D721Med (cell line): ENCODE measurements around the gene ARRDC4.

Experiments used
- DNase-seq: peaks from one replicate; pipeline ENCODE4 v3.0.0; 2011; ENCODE audit warnings: low spot score; ENCODE audit not compliant: insufficient read length
- FAIRE-seq: peaks from 2 replicates; lab custom pipeline; 2011; peaks lifted over from hg19 to GRCh38; lab: Jason Lieb, UNC
- CTCF ChIP-seq: IDR thresholded peaks from 2 replicates; pipeline ENCODE4 v1.5.1; 2012; ENCODE audit warnings: mild to moderate bottlenecking, control low read depth; ENCODE audit not compliant: insufficient read depth; ENCODE audit errors: missing control alignments

Gene ARRDC4

GRCh38 chr15:97966924-97967620 is 6.6 kb downstream of the ARRDC4 start:
- no peak for FAIRE-seq
- TF ChIP-seq CTCF, result no peak

GRCh38 chr15:97967881-97968280 is 7.4 kb downstream of the ARRDC4 start:
- DNase-seq (no peak), FAIRE-seq (no peak)
- TF ChIP-seq CTCF, result no peak

More at GRCh38 chr15:97966924-97967620, 6.6 kb downstream of the ARRDC4 start:
- no peak for DNase-seq

GRCh38 chr15:97968380-97968779 is 7.9 kb downstream of the ARRDC4 start:
- no peak for TF ChIP-seq CTCF
- FAIRE-seq (no peak), DNase-seq (no peak)

- DNase-seq, result no peak
- TF ChIP-seq CTCF, result no peak
- FAIRE-seq, result no peak
These were observed 11.9 kb downstream of the ARRDC4 start for GRCh38 chr15:97972366-97972765.

GRCh38 chr15:97976129-97976528 is 15.6 kb downstream of the ARRDC4 start:
- no peak for TF ChIP-seq CTCF
- DNase-seq (no peak), FAIRE-seq (no peak)

GRCh38 chr15:97976766-97977503 is 16.4 kb downstream of the ARRDC4 start:
- no peak for FAIRE-seq
- DNase-seq, result no peak
- no peak for TF ChIP-seq CTCF

GRCh38 chr15:97977734-97978133 is 17.2 kb downstream of the ARRDC4 start:
- DNase-seq (no peak), FAIRE-seq (no peak)
- no peak for TF ChIP-seq CTCF
